ENCODE data around the gene ETV4. TPM values are rescaled to one million over a fixed set of nuclear protein-coding genes. Genes with fewer than 3 reads are reported as not detected.

ETV4 gene
- total and polyA plus RNA-seq, 2 of the 13 experiments (the other 11 are each of a cell fraction or from before 2014, with no cell fraction given), result 128 to 330 TPM

- no peak for TF ChIP-seq CHCHD3 (CRISPR knock-in tag; IDR thresholded peaks at IDR 0.05)
- no peak for TF ChIP-seq ATF5 (CRISPR knock-in tag; IDR thresholded peaks at IDR 0.05; ENCODE audit: low read depth)
- no peak for TF ChIP-seq ZNF777 (CRISPR knock-in tag; IDR thresholded peaks at IDR 0.05)
- no peak for TF ChIP-seq PHB2 (IDR thresholded peaks at IDR 0.05; ENCODE audit: partially characterized antibody)
- peak; percentile 48; the same call in 1 of the 2 replicates for TF ChIP-seq NCOR1 (IDR thresholded peaks at IDR 0.05; ENCODE audit: borderline replicate concordance, low read length)
- TF ChIP-seq RARG (CRISPR knock-in tag; IDR thresholded peaks at IDR 0.05; ENCODE audit: low read depth), result no peak
- peak; percentile 85 for TF ChIP-seq ZEB1 (IDR thresholded peaks at IDR 0.05; ENCODE audit: insufficient replicate concordance, low read depth)
- TF ChIP-seq SMARCC2 (IDR thresholded peaks at IDR 0.05), result no peak
- no peak for TF ChIP-seq ELK4 (CRISPR knock-in tag; IDR thresholded peaks at IDR 0.05; ENCODE audit: borderline replicate concordance)
- TF ChIP-seq SIX4 (CRISPR knock-in tag; IDR thresholded peaks at IDR 0.05), result 0 out of 2 replicates have a peak, but pooled peaks have one; percentile 10
- no peak for TF ChIP-seq GZF1 (CRISPR knock-in tag; IDR thresholded peaks at IDR 0.05)
- TF ChIP-seq ZNF407 (CRISPR knock-in tag; IDR thresholded peaks at IDR 0.05; ENCODE audit: not compliant biosample characterization), result no peak
- no peak for TF ChIP-seq ZNF30 (CRISPR knock-in tag; IDR thresholded peaks at IDR 0.05)
- no peak for TF ChIP-seq ZNF329 (CRISPR knock-in tag; IDR thresholded peaks at IDR 0.05; ENCODE audit: low read depth)
- TF ChIP-seq ZSCAN29 (CRISPR knock-in tag; conservative IDR thresholded peaks at IDR 0.05), result 0 out of 2 replicates have a peak, but pooled peaks have one; percentile 24
- no peak for TF ChIP-seq NCOA5 (CRISPR knock-in tag; IDR thresholded peaks at IDR 0.05)
- TF ChIP-seq HMGXB4 (CRISPR knock-in tag; IDR thresholded peaks at IDR 0.05; ENCODE audit: borderline replicate concordance in 1 of 2, low read depth in 1 of 2), result peak in 1 of 2 experiments; percentile 30; a peak in 1 of 4 replicates
- TF ChIP-seq TCF7 (IDR thresholded peaks at IDR 0.05; ENCODE audit: low read depth), result no peak
These were observed 13.1 kb upstream of the ETV4 start (continued) for GRCh38 chr17:43559161-43559816.
